Keratinocyte (primary cell): ENCODE data around the gene TTI1.

Experiments
- EZH2 ChIP-seq: IDR thresholded peaks from one replicate; pipeline ENCODE4 v1.6.1; 2012; ENCODE audit warnings: inconsistent platforms, mild to moderate bottlenecking, low read length, moderate library complexity
- TF ChIP-seq, protein P1 (sequence below), 3 experiments: IDR thresholded peaks in 1 of 3; conservative IDR thresholded peaks in 1 of 3; optimal IDR thresholded peaks in 1 of 3; 2 replicates in 2 of 3; 3 replicates in 1 of 3; pipeline versions ENCODE3 to v1.5.1; 2011; ENCODE audit warnings: low read length in 3 of 3, mild to moderate bottlenecking in 3 of 3, moderate library complexity in 2 of 3, control low read depth in 1 of 3, inconsistent platforms in 1 of 3; ENCODE audit not compliant: insufficient read depth in 2 of 3; ENCODE audit errors: extremely low read depth in 1 of 3

DNA sequence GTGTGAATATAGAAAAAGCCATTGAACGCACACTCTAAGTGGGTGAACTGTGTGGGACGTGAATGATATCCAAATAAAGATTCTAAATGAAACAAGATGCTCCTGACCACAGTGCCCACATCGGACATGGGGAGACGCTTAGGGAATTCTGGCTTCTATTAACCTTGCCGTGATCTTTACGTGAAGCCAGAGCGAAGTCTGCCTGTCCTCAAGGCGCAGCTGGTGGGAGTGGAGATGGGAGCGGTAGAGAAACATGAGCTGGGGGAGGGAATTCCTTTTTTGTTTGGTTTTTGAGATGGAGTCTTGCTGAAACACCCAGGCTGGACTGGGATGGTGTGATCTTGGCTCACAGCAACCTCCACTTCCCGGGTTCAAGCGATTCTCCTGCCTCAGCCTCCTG is 84.3 kb downstream of the TTI1 start:
- no peak for TF ChIP-seq EZH2
- TF ChIP-seq, protein P1, sequence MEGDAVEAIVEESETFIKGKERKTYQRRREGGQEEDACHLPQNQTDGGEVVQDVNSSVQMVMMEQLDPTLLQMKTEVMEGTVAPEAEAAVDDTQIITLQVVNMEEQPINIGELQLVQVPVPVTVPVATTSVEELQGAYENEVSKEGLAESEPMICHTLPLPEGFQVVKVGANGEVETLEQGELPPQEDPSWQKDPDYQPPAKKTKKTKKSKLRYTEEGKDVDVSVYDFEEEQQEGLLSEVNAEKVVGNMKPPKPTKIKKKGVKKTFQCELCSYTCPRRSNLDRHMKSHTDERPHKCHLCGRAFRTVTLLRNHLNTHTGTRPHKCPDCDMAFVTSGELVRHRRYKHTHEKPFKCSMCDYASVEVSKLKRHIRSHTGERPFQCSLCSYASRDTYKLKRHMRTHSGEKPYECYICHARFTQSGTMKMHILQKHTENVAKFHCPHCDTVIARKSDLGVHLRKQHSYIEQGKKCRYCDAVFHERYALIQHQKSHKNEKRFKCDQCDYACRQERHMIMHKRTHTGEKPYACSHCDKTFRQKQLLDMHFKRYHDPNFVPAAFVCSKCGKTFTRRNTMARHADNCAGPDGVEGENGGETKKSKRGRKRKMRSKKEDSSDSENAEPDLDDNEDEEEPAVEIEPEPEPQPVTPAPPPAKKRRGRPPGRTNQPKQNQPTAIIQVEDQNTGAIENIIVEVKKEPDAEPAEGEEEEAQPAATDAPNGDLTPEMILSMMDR (optimal IDR thresholded peaks at IDR 0.05 in 1 of 3, IDR thresholded peaks at IDR 0.05 in 1 of 3, conservative IDR thresholded peaks at IDR 0.05 in 1 of 3; ENCODE audit: extremely low read depth in 1 of 3, insufficient read depth in 2 of 3, low read length in 3 of 3), result no peak
